GM19351 (cell line): ENCODE data around the gene ARHGAP45.

Source experiments
- ATAC-seq: cut with Tn5 transposase; IDR thresholded peaks from one replicate; pipeline ENCODE4 v1.9.1; 2021; ENCODE audit warnings: mild to moderate bottlenecking, moderate library complexity; ENCODE audit not compliant: unreplicated experiment

The ARHGAP45 gene

GRCh38 chr19:1085053-1085658, 18.2 kb downstream of the ARHGAP45 start:
- ATAC-seq: no peak

GRCh38 chr19:1085676-1086442, 18.9 kb downstream of the ARHGAP45 start:
- no peak for ATAC-seq

- ATAC-seq: no peak
These were observed 19.6 kb downstream of the ARHGAP45 start for GRCh38 chr19:1086613-1087012.

- ATAC-seq: no peak
These were observed 20.9 kb downstream of the ARHGAP45 start for GRCh38 chr19:1087813-1088415.

- no peak for ATAC-seq
These were observed 21.5 kb downstream of the ARHGAP45 start for GRCh38 chr19:1088416-1089010.

GRCh38 chr19:1089126-1089771, 22.3 kb downstream of the ARHGAP45 start:
- ATAC-seq: no peak

- ATAC-seq: no peak
These were observed 22.9 kb downstream of the ARHGAP45 start for GRCh38 chr19:1089891-1090290.

GRCh38 chr19:1090731-1091543, 24.0 kb downstream of the ARHGAP45 start:
- ATAC-seq: no peak

GRCh38 chr19:1091544-1092175, 24.7 kb downstream of the ARHGAP45 start:
- no peak for ATAC-seq

GRCh38 chr19:1093330-1093729, 26.4 kb downstream of the ARHGAP45 start:
- ATAC-seq: no peak

- ATAC-seq: no peak
These were observed 27.0 kb downstream of the ARHGAP45 start for GRCh38 chr19:1093811-1094553.

GRCh38 chr19:1094655-1094977, 27.6 kb downstream of the ARHGAP45 start:
- no peak for ATAC-seq

- ATAC-seq: peak; percentile 85
These were observed 28.2 kb downstream of the ARHGAP45 start, which contains the start of gene POLR2E for GRCh38 chr19:1094978-1095701. Gene POLR2E, minus strand, starts transcription at chr19:1095375. Its CDS starts 60 bp downstream, at chr19:1095315.

GRCh38 chr19:1097810-1098176, 30.8 kb downstream of the ARHGAP45 start:
- ATAC-seq: no peak

- no peak for ATAC-seq
These were observed 31.4 kb downstream of the ARHGAP45 start for GRCh38 chr19:1098177-1099051.

- no peak for ATAC-seq
These were observed 34.4 kb downstream of the ARHGAP45 start for GRCh38 chr19:1101337-1101698.

- ATAC-seq: no peak
These were observed 35.6 kb downstream of the ARHGAP45 start for GRCh38 chr19:1102407-1103131.
